Parathyroid adenoma (tissue), 2 donors: ENCODE data around the gene CCDC38.
A peak's percentile ranks its signal among the peaks of the same experiment; 100 is the strongest.

ENCODE experiments used
- H2AFZ ChIP-seq: fragments of 300-600 bp; sonication (generic); one replicate; pipeline ENCODE4 v1.7.0; 2017; ENCODE audit warnings: antibody characterized with exemption, mild to moderate bottlenecking
- H3K27ac ChIP-seq: fragments of 300-600 bp; sonication (generic); one replicate; pipeline ENCODE4 v1.7.0; 2017
- H3K27me3 ChIP-seq: fragments of 300-600 bp; sonication (generic); one replicate; pipeline ENCODE4 v1.7.0; 2017; ENCODE audit warnings: low read length; ENCODE audit not compliant: control insufficient read depth, insufficient read depth
- H3K36me3 ChIP-seq: fragments of 300-600 bp; sonication (generic); one replicate; pipeline ENCODE4 v1.7.0; 2017; ENCODE audit warnings: low read length; ENCODE audit not compliant: control insufficient read depth, insufficient read depth
- H3K4me1 ChIP-seq: fragments of 300-600 bp; sonication (generic); one replicate; pipeline ENCODE4 v1.7.0; 2017; ENCODE audit warnings: control low read depth
- H3K4me2 ChIP-seq: fragments of 300-600 bp; sonication (generic); one replicate; pipeline ENCODE4 v1.7.0; 2017; ENCODE audit warnings: low read length
- H3K4me3 ChIP-seq: fragments of 300-600 bp; sonication (generic); one replicate; pipeline ENCODE4 v1.7.0; 2017; ENCODE audit warnings: low read depth, low read length
- H3K79me2 ChIP-seq: fragments of 300-600 bp; sonication (generic); one replicate; pipeline ENCODE4 v1.7.0; 2017; ENCODE audit warnings: control low read depth
- H3K9ac ChIP-seq: fragments of 300-600 bp; sonication (generic); one replicate; pipeline ENCODE4 v1.7.0; 2017; ENCODE audit warnings: mild to moderate bottlenecking
- H3K9me3 ChIP-seq: fragments of 300-600 bp; sonication (generic); one replicate; pipeline ENCODE4 v1.7.0; 2017; ENCODE audit warnings: low read length; ENCODE audit not compliant: control insufficient read depth
- CTCF ChIP-seq: fragments of 300-600 bp; sonication (generic); IDR thresholded peaks from one replicate; pipeline ENCODE4 v1.7.0; 2017; ENCODE audit warnings: antibody characterized with exemption, mild to moderate bottlenecking
- donor health status: primary hyperparathyroidism.

CCDC38 gene

GRCh38 chr12:95944108-95944704, 1.8 kb upstream of the CCDC38 start:
- Histone ChIP-seq H3K79me2 (no peaks in the 10 kb centered on the region), H3K9me3 (no peaks in the 10 kb centered on the region), H3K4me3 (no peak overlapping the region), H3K27ac (no peak overlapping the region), H3K4me2 (no peak overlapping the region), H2AFZ (no peak overlapping the region), H3K9ac (no peak overlapping the region), H3K4me1 (peaks cover 3% of the 10 kb centered on the region), H3K27me3 (no peaks in the 10 kb centered on the region), H3K36me3 (no peaks in the 10 kb centered on the region)
- TF ChIP-seq CTCF, result no peak

- Histone ChIP-seq H3K27me3 (no peaks in the 10 kb centered on the region), H3K79me2 (no peaks in the 10 kb centered on the region), H3K9ac (no peak within 1 kb of the TSS), H3K27ac (peak within 1 kb of the TSS; percentile 53), H2AFZ (peak within 1 kb of the TSS; percentile 82), H3K4me3 (peak within 1 kb of the TSS; percentile 92), H3K36me3 (no peaks in the 10 kb centered on the region), H3K4me1 (peaks cover 3% of the 10 kb centered on the region), H3K4me2 (peak within 1 kb of the TSS; percentile 78), H3K9me3 (no peaks in the 10 kb centered on the region)
- no peak for TF ChIP-seq CTCF
Measured at GRCh38 chr12:95943330-95943842, 972 bp upstream of the CCDC38 start, which contains the start of gene AMDHD1. Gene AMDHD1, plus strand, starts transcription at chr12:95943331. Its CDS starts 68 bp downstream, at chr12:95943399.

- Histone ChIP-seq H3K4me1 (peaks cover 3% of the 10 kb centered on the region), H3K36me3 (no peaks in the 10 kb centered on the region), H3K4me3 (peak overlapping the region; percentile 92), H3K79me2 (no peaks in the 10 kb centered on the region), H3K27ac (peak overlapping the region; percentile 53), H3K27me3 (no peaks in the 10 kb centered on the region), H2AFZ (peak overlapping the region; percentile 82), H3K4me2 (peak overlapping the region; percentile 78), H3K9ac (no peak overlapping the region), H3K9me3 (no peaks in the 10 kb centered on the region)
- no peak for TF ChIP-seq CTCF
Measured at GRCh38 chr12:95942101-95942523, 302 bp downstream of the CCDC38 start.

- no peak for TF ChIP-seq CTCF
- H2AFZ ChIP-seq, result peak overlapping the region; percentile 29
- H3K9ac ChIP-seq, result no peak overlapping the region
- peaks cover 3% of the 10 kb centered on the region for H3K4me1 ChIP-seq
- H3K36me3 ChIP-seq, result no peaks in the 10 kb centered on the region
- no peaks in the 10 kb centered on the region for H3K79me2 ChIP-seq
- H3K9me3 ChIP-seq, result no peaks in the 10 kb centered on the region
- H3K27me3 ChIP-seq, result no peaks in the 10 kb centered on the region
- H3K4me3 ChIP-seq, result no peak overlapping the region
- no peak overlapping the region for H3K27ac ChIP-seq
- no peak overlapping the region for H3K4me2 ChIP-seq
Measured at GRCh38 chr12:95940514-95940913, 1.9 kb downstream of the CCDC38 start.

GRCh38 chr12:95922231-95922630, 20.2 kb downstream of the CCDC38 start:
- Histone ChIP-seq H3K4me3 (no peak overlapping the region), H2AFZ (no peak overlapping the region), H3K27ac (no peak overlapping the region), H3K4me1 (no peaks in the 10 kb centered on the region), H3K9me3 (no peaks in the 10 kb centered on the region), H3K79me2 (no peaks in the 10 kb centered on the region), H3K9ac (no peak overlapping the region), H3K36me3 (no peaks in the 10 kb centered on the region), H3K27me3 (no peaks in the 10 kb centered on the region), H3K4me2 (no peak overlapping the region)
- no peak for TF ChIP-seq CTCF
